ENCODE results near the gene SETX.
A peak's percentile ranks its signal among the peaks of the same experiment; 100 is the strongest.

Gene SETX

DNA sequence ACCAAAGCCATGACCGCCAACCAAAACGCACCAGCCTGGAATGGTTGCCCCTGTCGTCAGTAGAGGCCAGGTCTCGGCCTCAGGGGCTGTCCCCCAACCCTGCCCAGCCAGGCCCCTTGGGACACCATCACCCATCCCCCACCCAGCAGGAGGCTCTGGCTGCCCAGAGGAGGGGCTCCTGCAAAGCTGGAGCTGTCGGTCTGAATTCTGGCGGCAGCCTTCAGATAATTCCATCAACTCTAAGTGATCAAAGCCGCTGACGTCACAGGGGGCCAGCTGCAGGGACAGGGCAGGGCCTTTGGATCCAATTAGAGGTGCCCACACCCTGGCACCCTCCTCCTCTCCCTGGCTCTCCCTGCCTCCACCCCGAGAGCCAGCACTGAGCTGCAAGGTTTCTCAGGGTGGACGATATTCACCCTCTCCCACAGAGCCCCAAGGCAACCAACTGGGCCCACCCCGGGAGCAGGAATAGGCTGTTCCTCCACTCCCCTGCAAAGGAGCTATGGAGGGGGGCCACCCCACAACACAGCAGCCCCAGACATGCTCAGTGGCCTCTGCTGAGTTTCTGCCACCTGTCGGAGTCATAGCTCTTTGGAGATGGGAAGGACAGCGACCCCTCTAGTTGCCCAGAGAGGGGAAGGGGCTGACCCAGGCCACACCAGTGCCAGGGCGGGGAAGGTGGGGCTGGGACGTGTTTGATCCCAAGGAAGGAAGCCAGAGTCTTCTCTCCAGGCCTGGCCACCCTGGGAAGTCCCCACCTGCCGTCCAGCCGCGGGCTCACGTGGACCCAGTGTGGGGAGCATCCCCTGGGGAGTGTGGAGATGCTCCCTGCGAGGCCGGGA lies 114.6 kb downstream of the SETX start:
- H3K36me3 ChIP-seq (ENCODE audit: control insufficient read depth in 4 of 4, insufficient read depth in 4 of 4, low read length in 3 of 4), result no peaks in the 10 kb centered on the region
- peaks cover 0 to 33% (median 21%) of the 10 kb centered on the region in 4 experiments for H3K4me1 ChIP-seq (ENCODE audit: control extremely low read depth in 1 of 4, control insufficient read depth in 4 of 4, insufficient read depth in 4 of 4, low read length in 3 of 4)
- WGBS (ENCODE audit: insufficient coverage), result 64% methylated on average over 21 of the region's 21 CpGs
- ChIA-PET POLR2A (interaction anchor here (0.7 kb wide), 1 partner anchor 25 kb away, joined by 3 read pairs; no protein-coding TSS in a partner anchor), CTCF (interaction anchor here (0.6 to 9.5 kb wide), 5 partner anchors 11 to 481 kb away, joined by 3 to 111 read pairs (median 3); no protein-coding TSS in a partner anchor)
- peaks cover 0 to 20% (median 14%) of the 10 kb centered on the region in 5 experiments for H3K27me3 ChIP-seq (replicated peaks in 2 of 5; ENCODE audit: control insufficient read depth in 4 of 5, insufficient read depth in 5 of 5, low read length in 4 of 5)
- H3K27ac ChIP-seq (ENCODE audit: insufficient read depth in 1 of 2, low read depth in 1 of 2, low read length in 2 of 2, poor library complexity in 1 of 2, severe bottlenecking in 2 of 2), result no peak overlapping the region
- peak overlapping the region in 4 of 7 experiments; percentile 19 to 77 (median 48) for H3K4me3 ChIP-seq (ENCODE audit: control insufficient read depth in 1 of 7, extremely low read depth in 1 of 7, insufficient read depth in 4 of 7, low read depth in 2 of 7, low read length in 6 of 7)
- no peaks in the 10 kb centered on the region for H3K9me3 ChIP-seq (ENCODE audit: control extremely low read depth in 1 of 5, control insufficient read depth in 4 of 5, insufficient read depth in 2 of 5, low read depth in 1 of 5, low read length in 4 of 5)
- no peak for DNase-seq

DNA sequence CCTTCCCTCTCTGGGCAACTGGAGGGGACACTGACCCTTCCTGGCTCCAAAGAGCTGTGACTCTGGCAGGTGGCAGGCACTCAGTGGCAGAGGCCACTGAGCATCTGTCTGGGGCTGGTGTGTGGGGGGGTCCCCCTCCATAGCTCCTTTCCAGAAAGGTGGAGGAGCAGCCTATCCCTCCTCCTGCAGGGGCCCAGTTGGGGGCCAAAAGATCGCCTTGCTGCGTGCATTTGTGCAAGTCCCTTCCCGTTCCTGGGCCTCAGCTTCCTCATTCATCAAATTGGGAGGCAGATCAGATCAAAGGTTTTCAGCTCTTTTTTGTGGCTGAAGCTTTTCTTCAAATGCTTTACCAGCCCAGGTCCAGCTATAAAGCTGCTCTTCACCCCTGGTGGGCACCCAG lies 115.3 kb downstream of the SETX start:
- POLR2A ChIA-PET, result interaction anchor here (0.7 kb wide), 1 partner anchor 24 kb away, joined by 3 read pairs; no protein-coding TSS in a partner anchor

DNA sequence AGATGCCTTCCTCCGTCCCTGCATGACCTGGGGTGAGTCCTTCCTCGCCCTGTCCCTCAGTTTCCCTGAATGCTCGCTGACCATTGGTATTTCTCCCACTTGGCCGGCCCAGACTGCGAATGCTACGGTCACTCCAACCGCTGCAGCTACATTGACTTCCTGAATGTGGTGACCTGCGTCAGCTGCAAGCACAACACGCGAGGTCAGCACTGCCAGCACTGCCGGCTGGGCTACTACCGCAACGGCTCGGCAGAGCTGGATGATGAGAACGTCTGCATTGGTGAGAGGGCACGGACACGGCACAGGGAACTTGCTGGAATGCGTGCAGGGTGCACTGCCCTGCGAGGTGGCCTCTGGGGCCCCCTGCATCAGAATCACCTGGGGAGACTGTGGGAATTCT lies 115.8 kb downstream of the SETX start:
- 86% methylated on average over 19 of the region's 19 CpGs for WGBS (ENCODE audit: insufficient coverage)
- H3K27ac ChIP-seq (ENCODE audit: insufficient read depth in 1 of 2, low read depth in 1 of 2, low read length in 2 of 2, poor library complexity in 1 of 2, severe bottlenecking in 2 of 2), result no peak overlapping the region
- H3K36me3 ChIP-seq (ENCODE audit: control insufficient read depth in 4 of 4, insufficient read depth in 4 of 4, low read length in 3 of 4), result no peaks in the 10 kb centered on the region
- CTCF ChIA-PET, result interaction anchor here (1.3 to 9.5 kb wide), 4 partner anchors 9 to 480 kb away, joined by 3 to 111 read pairs (median 6); no protein-coding TSS in a partner anchor
- H3K4me1 ChIP-seq (ENCODE audit: control extremely low read depth in 1 of 4, control insufficient read depth in 4 of 4, insufficient read depth in 4 of 4, low read length in 3 of 4), result peaks cover 0 to 33% (median 21%) of the 10 kb centered on the region in 4 experiments
- H3K4me3 ChIP-seq (ENCODE audit: control insufficient read depth in 1 of 7, extremely low read depth in 1 of 7, insufficient read depth in 4 of 7, low read depth in 2 of 7, low read length in 6 of 7), result no peak overlapping the region
- POLR2A ChIA-PET, result no interaction called here
- no peak for DNase-seq
- peaks cover 0 to 23% (median 14%) of the 10 kb centered on the region in 5 experiments for H3K27me3 ChIP-seq (replicated peaks in 2 of 5; ENCODE audit: control insufficient read depth in 4 of 5, insufficient read depth in 5 of 5, low read length in 4 of 5)
- no peaks in the 10 kb centered on the region for H3K9me3 ChIP-seq (ENCODE audit: control extremely low read depth in 1 of 5, control insufficient read depth in 4 of 5, insufficient read depth in 2 of 5, low read depth in 1 of 5, low read length in 4 of 5)

More for the DNA sequence above, 115.3 kb downstream of the SETX start:
- H3K9me3 ChIP-seq (ENCODE audit: control extremely low read depth in 1 of 5, control insufficient read depth in 4 of 5, insufficient read depth in 2 of 5, low read depth in 1 of 5, low read length in 4 of 5), result no peaks in the 10 kb centered on the region
- WGBS (ENCODE audit: insufficient coverage), result 6% methylated on average over 3 of the region's 3 CpGs
- peak in 2 of 3 donors; percentile 27 to 31 for DNase-seq
- CTCF ChIA-PET, result interaction anchor here (1.3 to 9.5 kb wide), 5 partner anchors 10 to 480 kb away, joined by 3 to 111 read pairs (median 7); no protein-coding TSS in a partner anchor
- H3K4me1 ChIP-seq (ENCODE audit: control extremely low read depth in 1 of 4, control insufficient read depth in 4 of 4, insufficient read depth in 4 of 4, low read length in 3 of 4), result peaks cover 0 to 33% (median 21%) of the 10 kb centered on the region in 4 experiments
- no peak overlapping the region for H3K4me3 ChIP-seq (ENCODE audit: control insufficient read depth in 1 of 7, extremely low read depth in 1 of 7, insufficient read depth in 4 of 7, low read depth in 2 of 7, low read length in 6 of 7)
- H3K27me3 ChIP-seq (replicated peaks in 2 of 5; ENCODE audit: control insufficient read depth in 4 of 5, insufficient read depth in 5 of 5, low read length in 4 of 5), result peaks cover 0 to 23% (median 14%) of the 10 kb centered on the region in 5 experiments
- no peak overlapping the region for H3K27ac ChIP-seq (ENCODE audit: insufficient read depth in 1 of 2, low read depth in 1 of 2, low read length in 2 of 2, poor library complexity in 1 of 2, severe bottlenecking in 2 of 2)
- H3K36me3 ChIP-seq (ENCODE audit: control insufficient read depth in 4 of 4, insufficient read depth in 4 of 4, low read length in 3 of 4), result no peaks in the 10 kb centered on the region

DNA sequence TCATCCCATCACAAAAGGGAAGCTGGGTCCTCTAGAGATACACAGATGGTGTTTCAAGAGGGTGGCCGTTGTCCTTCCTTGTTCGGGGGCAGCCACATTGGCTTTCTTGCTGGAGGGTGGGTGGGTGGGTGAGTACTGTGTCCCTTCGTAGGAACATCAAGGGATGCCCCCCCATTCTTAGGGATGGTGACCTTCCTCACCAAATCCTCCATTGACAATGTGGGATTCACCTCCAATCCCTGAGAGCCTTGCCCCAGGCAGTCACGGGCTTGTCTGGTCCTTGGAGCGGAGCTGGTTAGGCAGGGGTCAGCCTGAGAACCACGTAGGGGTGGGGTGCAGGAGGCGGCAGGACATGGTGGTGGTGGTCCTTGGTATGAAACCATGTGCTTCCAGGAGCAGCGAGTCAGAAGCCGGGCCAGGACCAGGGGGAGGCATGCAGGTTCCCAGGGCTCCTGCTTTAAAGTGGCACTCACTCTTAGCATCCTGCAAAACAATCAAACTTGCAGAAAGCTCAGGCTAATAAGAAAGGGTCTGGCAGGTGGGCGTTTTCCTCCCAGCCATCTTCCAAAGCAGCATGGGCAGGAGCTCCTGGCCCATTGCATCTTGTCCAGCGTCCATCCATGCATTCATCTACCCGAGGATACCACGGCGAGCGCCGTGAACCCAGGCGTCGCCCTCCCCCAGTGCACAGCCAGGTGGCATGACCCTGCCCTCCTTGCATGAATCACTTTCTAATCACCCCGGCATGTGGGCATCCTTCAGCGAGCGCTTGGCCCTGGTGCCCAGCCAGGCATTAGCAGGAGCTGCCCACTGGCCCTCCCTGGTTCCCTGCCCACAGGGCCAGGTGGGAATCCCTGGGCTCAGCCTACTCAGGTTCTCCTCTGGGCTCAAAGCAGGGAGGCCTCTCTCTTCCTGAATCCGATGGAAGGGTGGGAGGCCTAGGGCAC lies 116.5 kb downstream of the SETX start:
- Histone ChIP-seq H3K4me1 (ENCODE audit: control extremely low read depth in 1 of 4, control insufficient read depth in 4 of 4, insufficient read depth in 4 of 4, low read length in 3 of 4) (peaks cover 0 to 33% (median 20%) of the 10 kb centered on the region in 4 experiments), H3K27me3 (replicated peaks in 2 of 5; ENCODE audit: control insufficient read depth in 4 of 5, insufficient read depth in 5 of 5, low read length in 4 of 5) (peaks cover 0 to 21% (median 12%) of the 10 kb centered on the region in 5 experiments), H3K4me3 (ENCODE audit: control insufficient read depth in 1 of 7, extremely low read depth in 1 of 7, insufficient read depth in 4 of 7, low read depth in 2 of 7, low read length in 6 of 7) (no peak overlapping the region), H3K27ac (ENCODE audit: insufficient read depth in 1 of 2, low read depth in 1 of 2, low read length in 2 of 2, poor library complexity in 1 of 2, severe bottlenecking in 2 of 2) (no peak overlapping the region), H3K36me3 (ENCODE audit: control insufficient read depth in 4 of 4, insufficient read depth in 4 of 4, low read length in 3 of 4) (no peaks in the 10 kb centered on the region), H3K9me3 (ENCODE audit: control extremely low read depth in 1 of 5, control insufficient read depth in 4 of 5, insufficient read depth in 2 of 5, low read depth in 1 of 5, low read length in 4 of 5) (no peaks in the 10 kb centered on the region)
- ChIA-PET POLR2A (no interaction called here), CTCF (interaction anchor here (0.9 to 9.5 kb wide), 8 partner anchors 8 to 479 kb away, joined by 3 to 111 read pairs (median 6); partner anchors contain the start of gene NTNG2)
- 89% methylated on average over 15 of the region's 22 CpGs for WGBS (ENCODE audit: insufficient coverage)
- DNase-seq, result no peak

DNA sequence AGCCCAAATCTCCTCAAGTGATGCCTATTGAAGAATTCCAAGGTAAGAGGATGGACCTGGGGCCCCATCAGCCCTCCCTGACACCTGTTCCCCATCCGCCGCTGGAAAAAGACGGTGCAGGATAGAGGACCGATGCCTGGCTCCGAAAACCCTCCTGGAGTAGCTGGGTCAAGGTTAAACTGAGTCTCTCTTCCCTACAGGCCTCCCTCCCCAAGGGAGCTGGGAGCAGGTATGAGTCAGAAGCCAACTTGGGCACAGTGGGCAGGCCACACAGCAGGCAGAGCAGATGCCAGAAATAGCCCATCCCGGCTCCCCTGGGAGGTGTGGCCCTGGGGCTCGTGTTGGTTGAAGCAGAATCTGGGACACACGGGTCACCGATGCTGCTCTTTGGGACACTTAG lies 117.3 kb downstream of the SETX start:
- no peak overlapping the region for H3K27ac ChIP-seq (ENCODE audit: insufficient read depth in 1 of 2, low read depth in 1 of 2, low read length in 2 of 2, poor library complexity in 1 of 2, severe bottlenecking in 2 of 2)
- peaks cover 0 to 16% (median 12%) of the 10 kb centered on the region in 5 experiments for H3K27me3 ChIP-seq (replicated peaks in 2 of 5; ENCODE audit: control insufficient read depth in 4 of 5, insufficient read depth in 5 of 5, low read length in 4 of 5)
- H3K4me1 ChIP-seq (ENCODE audit: control extremely low read depth in 1 of 4, control insufficient read depth in 4 of 4, insufficient read depth in 4 of 4, low read length in 3 of 4), result peaks cover 0 to 25% (median 13%) of the 10 kb centered on the region in 4 experiments
- POLR2A ChIA-PET, result no interaction called here
- 70% methylated on average over 7 of the region's 9 CpGs for WGBS (ENCODE audit: insufficient coverage)
- DNase-seq, result no peak
- H3K4me3 ChIP-seq (ENCODE audit: control insufficient read depth in 1 of 7, extremely low read depth in 1 of 7, insufficient read depth in 4 of 7, low read depth in 2 of 7, low read length in 6 of 7), result no peak overlapping the region
- CTCF ChIA-PET, result interaction anchor here (0.9 to 9.5 kb wide), 9 partner anchors 9 to 478 kb away, joined by 3 to 111 read pairs (median 7); partner anchors contain the start of gene NTNG2
- no peaks in the 10 kb centered on the region for H3K9me3 ChIP-seq (ENCODE audit: control extremely low read depth in 1 of 5, control insufficient read depth in 4 of 5, insufficient read depth in 2 of 5, low read depth in 1 of 5, low read length in 4 of 5)
- H3K36me3 ChIP-seq (ENCODE audit: control insufficient read depth in 4 of 4, insufficient read depth in 4 of 4, low read length in 3 of 4), result no peaks in the 10 kb centered on the region

DNA sequence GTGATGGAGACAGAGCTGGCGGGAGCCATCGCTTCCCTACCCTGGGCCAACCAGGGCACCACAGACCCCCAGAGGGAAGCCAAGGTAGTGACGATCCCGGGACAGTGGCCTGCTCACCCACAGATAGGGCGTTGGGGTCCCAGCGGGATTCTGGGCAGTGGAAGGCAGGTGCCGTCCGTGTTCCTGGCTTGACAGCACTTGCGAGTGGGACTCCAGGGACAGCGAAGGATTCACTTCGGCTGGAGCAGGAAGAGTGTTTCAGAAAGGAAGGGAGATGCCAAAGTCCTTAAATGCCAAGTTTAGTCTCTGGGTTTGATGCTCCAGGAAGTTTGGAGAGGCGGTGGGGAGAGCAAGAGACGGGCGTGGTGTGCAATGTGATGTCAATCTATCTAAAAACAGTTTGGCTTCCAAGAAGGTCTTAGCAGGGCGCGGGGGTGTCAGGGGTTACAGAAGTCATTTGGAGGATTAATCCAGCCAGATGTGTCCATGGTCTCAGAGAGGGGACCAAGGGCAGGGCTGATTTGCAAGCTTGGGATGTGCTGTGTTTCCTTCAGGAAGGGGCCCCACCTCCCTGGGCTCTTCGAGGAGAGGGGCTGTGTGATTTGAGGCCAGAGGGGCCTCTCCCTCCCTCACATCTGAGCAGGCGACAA lies 118.0 kb downstream of the SETX start:
- Histone ChIP-seq H3K4me3 (ENCODE audit: control insufficient read depth in 1 of 7, extremely low read depth in 1 of 7, insufficient read depth in 4 of 7, low read depth in 2 of 7, low read length in 6 of 7) (no peak overlapping the region), H3K27me3 (replicated peaks in 2 of 5; ENCODE audit: control insufficient read depth in 4 of 5, insufficient read depth in 5 of 5, low read length in 4 of 5) (peaks cover 0 to 16% (median 12%) of the 10 kb centered on the region in 5 experiments), H3K9me3 (ENCODE audit: control extremely low read depth in 1 of 5, control insufficient read depth in 4 of 5, insufficient read depth in 2 of 5, low read depth in 1 of 5, low read length in 4 of 5) (no peaks in the 10 kb centered on the region), H3K36me3 (ENCODE audit: control insufficient read depth in 4 of 4, insufficient read depth in 4 of 4, low read length in 3 of 4) (no peaks in the 10 kb centered on the region), H3K27ac (ENCODE audit: insufficient read depth in 1 of 2, low read depth in 1 of 2, low read length in 2 of 2, poor library complexity in 1 of 2, severe bottlenecking in 2 of 2) (no peak overlapping the region), H3K4me1 (ENCODE audit: control extremely low read depth in 1 of 4, control insufficient read depth in 4 of 4, insufficient read depth in 4 of 4, low read length in 3 of 4) (peaks cover 0 to 21% (median 9%) of the 10 kb centered on the region in 4 experiments)
- no peak for DNase-seq
- 61% methylated on average over 17 of the region's 18 CpGs for WGBS (ENCODE audit: insufficient coverage)
- ChIA-PET CTCF (interaction anchor here (0.7 to 9.5 kb wide), 19 partner anchors 10 to 479 kb away, joined by 3 to 111 read pairs (median 4); partner anchors contain the start of gene NTNG2), POLR2A (no interaction called here)

All from common myeloid progenitor, CD34-positive (primary cell).